Activated gamma-delta T cell treated with anti-CD3 and anti-CD28 coated beads, Interleukin-2, amount 50 U/mL, for 16 hours (primary cell): ENCODE data around the gene TFE3.

Experiments used
- DNase-seq: peaks from one replicate; pipeline ENCODE4 v3.0.0-alpha.2; 2020; ENCODE audit warnings: low read depth

Gene TFE3

DNA sequence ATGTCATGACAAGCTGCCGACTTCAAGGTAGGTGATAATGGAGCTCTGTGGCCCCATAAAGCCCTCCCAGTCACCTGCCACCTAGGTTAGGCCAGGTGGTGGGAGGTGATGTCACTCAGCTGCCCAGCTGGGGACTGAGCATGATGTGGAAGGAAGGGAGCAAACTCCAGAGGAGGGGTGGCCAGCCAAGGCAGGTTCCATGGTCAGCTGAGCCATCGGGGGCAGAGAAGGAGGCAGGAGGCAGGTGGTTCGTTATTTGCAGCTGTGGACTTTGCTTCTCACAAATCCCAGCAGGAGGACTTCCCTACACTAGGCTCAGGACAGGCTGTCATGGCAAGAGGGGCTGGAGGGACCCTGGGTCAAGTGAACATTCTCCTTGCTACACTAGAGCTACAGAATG is 17.8 kb upstream of the TFE3 start:
- DNase-seq, result no peak

DNA sequence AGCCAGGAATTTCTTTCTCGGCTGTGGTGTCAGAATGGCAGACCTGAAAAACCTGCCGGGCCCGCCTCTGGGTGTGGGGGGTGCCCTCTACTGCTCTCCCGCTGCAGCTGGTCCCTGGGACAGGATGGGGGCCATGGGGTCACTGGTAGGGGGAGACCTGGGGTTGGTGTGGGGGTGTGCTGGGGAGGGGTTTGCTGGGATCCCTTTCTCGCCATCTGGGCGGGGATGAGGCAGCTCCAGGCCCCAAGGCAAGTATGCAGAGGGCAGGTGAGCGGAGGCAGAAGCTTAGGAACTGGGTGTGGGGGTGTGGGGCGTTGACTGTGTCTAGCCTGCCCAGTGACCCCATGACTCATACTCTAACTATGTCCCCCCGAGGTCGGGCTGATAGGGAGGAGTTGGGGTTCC is 16.5 kb upstream of the TFE3 start:
- no peak for DNase-seq

DNA sequence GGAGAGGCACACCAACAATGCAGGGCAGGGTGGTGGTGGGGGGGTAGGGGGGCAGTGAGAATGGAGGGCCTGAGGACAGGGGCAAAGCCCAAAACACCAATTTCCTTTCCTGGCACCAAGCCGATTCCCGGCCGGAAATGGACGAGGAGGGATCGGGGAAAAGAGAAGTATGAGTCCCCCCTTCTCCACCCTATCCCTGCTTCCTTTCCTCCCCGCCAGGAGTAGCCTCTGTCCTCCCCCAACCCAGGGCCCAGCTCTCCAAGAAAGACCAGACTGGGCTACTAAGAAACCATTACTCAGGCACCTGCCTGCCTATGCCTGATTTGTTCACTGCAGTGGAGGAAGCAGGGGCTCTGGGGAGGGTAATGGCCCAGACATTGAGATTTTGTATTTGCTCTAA is 16.0 kb upstream of the TFE3 start:
- no peak for DNase-seq

DNA sequence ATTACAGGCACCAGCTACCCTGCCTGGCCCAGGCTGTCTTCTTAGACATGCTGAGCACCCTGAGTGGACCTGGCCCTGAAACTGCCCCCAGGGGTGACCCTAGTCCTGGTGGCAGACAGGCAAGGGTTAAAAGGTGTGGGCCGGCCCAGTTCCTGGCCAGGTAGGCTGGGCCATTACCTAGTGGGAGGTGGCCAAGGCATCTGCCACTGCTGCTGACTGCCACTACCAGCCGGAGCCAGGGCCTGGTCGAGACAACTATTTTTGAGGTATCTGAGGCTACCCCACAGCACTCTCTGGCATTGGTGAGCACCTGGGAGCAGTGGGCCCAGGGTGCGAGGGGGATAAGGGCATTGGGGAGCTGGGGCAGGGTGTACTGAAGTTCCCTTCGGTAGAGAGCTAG is 15.6 kb upstream of the TFE3 start, which contains the start of gene CCDC120:
Gene CCDC120 (plus strand): TSS at position 206 of the 400 bp plus-strand sequence. CDS start 3,043 bp downstream, outside the sequence.
- no peak for DNase-seq

DNA sequence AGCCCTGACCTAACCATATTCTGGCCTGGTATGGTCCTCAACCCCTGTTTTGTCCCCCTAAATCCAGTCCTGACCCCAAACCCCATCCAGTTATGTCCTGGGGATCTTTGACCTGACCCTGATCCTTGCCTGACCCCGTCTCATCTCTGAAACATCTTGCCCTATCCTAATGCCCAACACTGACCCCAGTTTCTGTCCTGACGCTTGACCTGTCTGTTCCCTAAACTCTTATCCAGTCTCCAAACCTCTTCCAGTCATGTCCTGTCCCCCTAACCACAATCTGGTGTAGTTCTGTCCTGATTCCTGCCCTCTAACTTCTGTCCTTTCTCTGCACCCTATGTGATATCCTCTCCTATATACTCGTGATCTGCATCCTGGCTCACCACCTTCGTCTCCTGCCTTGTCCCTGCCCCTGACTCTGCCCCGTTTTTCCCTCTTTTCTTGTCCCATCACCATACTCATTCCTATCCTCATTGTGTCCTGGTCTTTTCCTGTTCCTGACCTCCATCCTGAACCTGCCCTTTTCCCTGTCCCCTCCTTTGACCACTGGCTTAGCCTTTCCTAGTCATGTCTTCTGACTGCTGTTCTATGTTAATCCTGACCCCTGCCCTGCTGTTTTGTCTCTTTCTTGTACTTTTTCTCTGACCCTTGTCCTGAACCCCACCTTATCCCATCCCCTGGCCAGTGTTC is 11.1 kb upstream of the TFE3 start:
- no peak for DNase-seq

DNA sequence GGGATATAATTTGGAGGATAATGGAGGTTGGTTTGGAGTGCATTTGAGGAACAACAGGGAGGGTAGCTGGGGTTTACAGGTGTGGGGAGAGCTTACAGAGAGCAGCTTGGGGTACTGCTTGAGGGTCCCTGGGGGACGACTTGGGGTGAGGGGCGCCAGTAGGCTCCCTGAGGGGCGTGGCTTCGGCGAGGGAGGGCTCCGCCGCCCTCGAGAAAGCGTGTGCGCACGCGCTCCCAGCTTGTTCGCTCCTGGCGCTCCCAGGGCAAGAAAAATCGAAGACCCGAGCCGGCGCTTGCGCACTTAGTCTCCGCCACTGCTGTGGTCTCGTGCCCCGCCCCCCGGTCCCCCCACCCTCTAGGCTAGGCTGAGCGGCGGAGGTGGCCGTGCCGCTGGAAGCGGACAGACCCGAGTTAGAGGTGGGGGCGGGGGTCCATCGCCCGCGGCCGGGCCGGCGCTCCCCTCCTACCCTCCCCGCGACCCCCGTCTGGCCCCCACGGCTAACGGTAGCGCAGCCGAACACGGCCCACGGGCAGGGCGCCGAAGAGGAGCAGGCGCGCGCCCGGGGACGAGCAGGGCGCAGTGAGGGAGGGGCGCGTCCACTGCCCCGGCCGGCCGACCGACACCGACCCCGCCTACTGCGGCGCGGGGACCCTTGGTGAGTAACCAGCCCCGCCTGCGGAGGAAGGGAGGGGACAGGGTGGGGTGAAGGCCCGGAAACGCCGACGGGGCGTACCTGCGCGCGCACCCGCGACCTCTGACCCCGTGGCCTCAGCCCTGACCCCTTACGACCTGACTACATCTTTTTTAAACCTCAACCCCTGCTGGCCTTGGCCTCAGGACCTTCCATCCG is 10.3 kb upstream of the TFE3 start:
- peak; percentile 32 for DNase-seq

DNA sequence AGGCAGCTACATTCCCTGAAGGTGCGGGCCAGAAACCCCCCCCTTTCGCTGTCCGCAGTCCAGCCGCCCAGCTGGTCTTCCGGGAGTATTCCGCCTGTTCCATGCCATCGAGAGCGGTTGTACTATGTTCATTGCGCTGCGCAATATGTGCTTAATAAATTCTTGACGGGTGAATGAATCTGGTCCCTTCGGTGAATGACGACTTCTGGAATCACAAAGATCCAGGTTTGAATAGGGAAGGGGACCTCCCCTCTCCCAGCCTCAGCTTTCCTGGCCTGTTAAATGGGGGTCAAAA is 777 bp upstream of the TFE3 start:
- no peak for DNase-seq

DNA sequence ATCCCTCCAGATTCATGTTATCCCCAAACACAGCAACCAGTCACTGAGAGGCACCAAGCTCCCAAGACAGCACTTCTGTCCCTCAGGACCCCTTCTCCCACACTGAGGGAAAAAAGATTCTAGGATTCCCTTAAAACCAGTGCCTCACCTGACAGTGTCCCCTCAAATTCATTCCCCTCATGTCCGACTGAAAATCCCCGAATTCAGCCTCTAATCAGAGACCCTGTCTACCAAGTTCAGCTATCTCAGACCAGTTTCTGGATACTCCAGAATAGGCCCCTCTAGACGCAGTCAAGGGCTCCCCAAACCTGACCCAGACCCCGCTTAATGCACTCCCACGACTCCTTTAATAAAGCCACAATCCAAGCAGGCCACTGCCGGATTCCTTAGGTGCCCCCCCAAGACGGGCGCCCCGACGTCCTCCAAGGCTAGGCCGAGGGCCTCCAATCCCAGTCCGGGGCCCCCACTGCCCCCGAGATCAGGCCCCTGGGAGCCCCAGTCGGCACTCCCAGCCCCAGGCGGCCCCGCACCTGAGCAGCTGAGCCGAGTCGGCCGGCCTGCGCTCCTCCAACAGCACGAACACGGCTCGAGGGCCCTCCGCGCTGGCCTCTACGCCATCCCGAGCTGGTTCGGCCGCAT is 457 bp downstream of the TFE3 start:
- DNase-seq, result no peak

DNA sequence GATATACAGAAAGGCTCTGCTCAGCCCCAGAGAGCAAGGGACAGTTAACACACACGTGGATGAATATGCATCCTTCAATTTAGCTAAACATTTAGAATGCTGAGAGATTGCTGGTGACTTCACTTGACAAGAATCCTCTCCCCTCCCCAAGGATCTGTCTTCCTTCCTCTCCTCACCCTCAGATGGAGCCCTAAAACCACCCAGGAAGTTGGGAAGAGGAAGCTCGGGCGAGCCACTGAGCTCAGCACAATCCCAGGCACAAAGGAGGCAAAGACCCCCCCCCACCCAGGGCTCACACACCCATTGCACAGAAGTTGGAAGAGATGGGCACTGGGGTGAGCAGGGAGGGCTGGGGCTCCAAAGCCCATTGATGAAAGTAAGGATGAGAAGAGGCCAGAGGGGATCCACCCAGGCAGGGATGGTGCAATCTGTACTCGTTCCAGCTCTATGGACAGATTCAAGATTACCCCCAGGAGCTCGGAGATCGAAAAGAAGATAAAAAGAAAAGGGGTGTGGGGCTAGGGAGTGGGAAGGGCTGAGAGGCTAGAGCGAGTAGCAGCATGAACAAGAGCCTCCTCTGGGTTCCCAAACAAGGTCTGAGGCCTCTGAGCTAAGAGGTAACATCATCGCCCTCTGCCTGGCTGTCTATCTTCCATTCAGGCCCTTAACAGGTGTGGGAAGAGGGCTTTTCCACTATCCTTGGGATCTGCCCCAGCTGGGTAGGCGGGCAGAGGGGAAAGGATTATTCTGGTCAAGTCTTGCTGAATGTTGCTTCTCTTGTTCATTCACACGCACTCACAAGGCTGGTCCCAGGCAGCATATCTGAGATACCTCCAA is 1.2 kb downstream of the TFE3 start:
- no peak for DNase-seq

DNA sequence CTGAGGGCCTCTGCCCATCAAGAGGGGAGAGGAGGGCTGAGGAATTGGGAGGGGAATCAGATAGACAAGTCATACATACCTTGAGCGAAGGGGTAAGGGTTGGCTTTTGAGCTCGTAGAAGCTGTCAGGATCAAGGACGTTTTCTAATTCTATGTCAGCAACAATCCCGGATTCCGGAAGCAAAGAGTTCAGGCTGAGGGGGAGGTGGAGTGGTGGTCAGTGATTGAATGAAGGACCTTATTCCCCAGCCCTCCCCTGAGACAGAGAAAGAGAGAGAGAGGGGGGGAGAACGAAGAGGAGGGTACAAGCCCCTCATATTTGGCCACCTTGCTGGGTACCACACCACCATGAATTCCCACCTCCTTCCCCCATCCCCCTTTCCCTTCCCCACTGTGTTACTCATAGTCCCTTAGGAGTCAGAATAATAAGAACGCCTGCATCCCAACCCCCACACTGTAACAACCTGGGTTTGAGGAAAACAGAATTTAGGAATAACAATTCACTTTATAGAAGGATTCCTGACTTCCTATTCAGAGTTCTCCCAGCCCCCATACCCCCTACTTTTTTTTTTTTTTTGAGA is 2.7 kb downstream of the TFE3 start:
- no peak for DNase-seq

DNA sequence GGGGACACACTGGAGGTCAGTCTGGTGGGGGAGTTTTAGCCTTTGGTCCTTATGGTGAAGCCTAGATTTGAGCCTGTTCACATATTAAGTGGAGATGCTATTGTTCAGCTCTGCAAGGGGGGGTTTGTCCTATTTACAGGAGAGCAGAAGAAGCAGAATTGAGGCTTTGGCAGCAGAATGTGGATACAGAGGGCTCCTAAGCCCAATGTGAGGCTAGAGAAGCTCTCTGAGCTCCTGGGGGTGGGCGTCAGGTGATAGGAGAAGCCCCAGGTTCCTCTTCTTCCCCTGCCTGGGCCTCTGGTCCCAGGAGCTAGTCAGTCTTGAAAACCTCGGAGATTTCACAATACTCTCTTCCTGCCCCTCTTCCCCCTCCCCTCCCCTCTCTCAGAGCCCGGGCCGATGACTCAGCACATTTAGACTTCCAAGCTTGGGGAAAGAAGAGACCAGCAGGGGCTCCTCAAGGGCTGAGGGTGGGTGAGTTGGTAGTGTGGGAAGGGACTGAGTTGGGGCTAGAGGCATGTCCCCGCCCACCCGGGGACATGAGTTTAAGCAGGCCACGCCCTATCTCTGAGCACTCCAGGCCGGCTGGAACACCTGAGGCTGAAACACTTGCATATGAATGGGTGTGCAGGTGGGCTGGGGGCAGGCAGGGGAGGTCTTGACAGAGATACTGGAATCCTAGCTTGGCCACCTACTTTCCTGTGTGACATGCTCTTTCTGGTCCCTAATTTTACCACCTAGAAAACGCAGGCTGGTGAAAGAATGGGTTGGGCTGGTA is 3.4 kb downstream of the TFE3 start:
- DNase-seq, result no peak

DNA sequence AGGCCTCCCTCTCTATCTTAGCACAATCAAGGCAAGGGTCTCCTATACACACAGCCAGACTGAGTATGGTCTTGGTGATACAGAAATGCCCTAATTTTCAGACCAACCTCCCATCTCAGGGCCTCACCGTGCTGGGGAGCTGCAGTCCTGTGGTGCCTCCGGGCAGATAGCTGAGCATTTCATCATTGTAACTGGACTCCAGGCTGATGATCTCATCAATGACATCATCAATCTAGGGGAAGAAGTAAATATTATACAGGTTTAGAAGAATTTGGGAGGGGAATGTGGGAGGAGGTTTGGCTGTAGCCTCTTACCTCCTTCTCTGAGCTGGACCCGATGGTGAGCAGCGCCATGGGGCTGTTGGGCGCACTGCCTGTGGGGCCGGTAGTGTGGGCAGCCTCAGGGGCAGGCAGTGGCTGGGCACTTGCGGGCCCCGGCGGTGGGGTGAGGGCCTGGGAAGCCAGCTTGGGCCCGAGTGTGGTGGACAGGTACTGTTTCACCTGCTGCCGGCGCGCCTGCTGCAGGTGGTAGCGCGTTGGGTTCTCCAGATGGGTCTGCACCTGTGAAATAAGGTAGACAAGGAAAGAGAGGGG is 5.2 kb downstream of the TFE3 start:
- DNase-seq, result no peak

DNA sequence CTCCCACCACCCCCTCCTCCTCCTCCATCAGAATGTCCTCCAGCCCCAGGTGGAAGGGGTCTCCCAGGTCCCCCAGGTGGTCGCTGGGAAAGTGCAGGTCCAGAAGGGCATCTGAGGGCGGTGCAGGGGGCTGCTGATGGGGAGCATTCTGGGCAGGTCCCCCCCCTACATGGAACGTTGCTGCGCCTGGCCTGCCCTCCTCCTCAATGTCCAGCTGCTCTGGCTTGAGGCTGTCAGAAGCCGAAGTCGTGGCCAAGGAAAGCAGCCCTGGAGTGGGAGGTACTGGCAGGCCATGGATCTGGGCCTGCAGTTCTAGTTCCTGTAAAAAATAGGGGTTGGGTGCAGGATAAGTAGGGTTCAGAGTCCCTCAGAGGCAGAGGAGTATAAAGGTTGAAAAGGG is 12.9 kb downstream of the TFE3 start:
- no peak for DNase-seq

DNA sequence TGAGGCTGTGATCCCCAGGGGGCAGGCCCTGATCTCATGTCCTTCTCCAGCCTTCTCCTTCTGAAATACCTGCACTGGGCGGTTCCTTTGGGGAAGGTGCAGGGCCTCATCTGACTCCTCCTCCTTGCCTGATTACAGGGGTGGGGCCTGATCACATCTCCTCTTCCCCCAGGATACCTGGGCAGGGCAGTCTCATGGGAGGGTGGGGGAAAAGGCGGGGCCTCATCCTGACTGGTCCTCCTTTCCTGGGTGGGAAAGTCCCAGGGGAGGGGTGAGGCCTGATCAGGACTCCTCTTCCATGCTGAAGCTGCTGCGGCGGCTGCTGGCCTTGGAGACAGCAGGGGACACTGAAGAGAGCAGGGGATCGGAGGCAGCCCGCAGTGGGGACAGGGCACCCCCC is 13.3 kb downstream of the TFE3 start:
- no peak for DNase-seq

DNA sequence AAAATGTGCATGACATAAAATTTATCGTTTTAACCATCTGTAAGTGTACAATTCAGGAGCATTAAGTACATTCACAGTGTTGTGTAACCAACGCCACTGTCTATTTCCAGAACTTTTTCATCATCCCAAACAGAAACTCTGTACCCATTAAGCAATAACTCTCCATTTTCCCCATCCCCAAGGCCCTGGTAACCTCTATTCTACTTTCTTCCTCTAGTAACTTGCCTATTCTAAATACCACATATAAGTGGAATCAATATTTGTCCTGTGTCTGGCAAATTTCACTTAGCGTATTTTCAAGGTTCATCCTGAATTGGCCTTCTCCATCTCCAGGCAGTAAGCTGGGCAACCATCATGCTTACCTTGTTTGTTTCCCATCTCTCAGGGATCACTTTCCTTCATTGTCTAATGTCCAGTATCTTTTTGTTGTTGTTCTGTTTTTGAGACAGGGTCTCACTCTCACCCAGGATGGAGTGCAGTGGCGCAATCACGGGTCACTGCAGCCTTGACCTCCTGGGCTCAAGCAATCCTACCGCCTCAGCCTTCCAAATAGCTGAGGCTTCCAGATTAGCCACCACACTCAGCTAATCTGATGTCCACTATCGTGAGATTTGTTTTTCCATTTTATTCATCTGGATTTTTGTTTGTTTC is 23.4 kb downstream of the TFE3 start:
- DNase-seq, result no peak

DNA sequence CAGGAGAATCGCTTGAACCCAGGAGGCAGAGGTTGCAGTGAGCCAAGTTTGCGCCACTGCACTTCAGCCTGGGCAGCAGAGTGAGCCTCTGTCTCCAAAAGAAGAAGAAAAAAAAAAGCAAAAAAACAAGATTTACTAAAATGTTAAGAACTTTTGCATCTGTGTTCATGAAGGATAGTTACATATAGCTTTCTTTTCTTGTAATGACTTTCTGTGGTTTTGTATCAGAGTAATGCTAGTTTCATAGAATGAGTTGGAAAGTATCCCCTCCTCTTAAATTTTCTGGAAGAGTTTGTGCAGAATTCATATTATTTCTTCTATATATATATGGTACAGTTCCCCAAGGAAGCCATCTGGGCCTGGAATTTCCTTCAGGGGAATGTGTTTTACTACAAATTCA is 24.1 kb downstream of the TFE3 start:
- DNase-seq, result no peak

DNA sequence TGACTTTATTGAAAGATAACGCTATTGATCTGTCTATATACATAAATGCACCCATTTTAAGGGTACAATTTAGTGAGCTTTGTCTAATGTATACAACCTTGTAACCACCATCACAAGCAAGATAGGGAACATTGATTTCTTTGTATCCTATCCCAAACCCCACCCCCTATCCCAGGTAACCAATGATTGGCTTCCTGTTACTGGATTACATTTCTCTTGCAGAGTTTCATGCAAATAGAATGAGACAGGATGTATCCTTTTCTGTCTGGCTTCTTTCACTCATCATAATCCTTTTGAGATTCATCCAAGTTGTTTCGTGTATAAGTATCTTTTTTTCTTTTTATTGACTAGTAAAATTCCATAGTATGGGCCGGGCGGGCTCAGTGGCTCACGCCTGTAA is 39.5 kb downstream of the TFE3 start:
- DNase-seq, result no peak

DNA sequence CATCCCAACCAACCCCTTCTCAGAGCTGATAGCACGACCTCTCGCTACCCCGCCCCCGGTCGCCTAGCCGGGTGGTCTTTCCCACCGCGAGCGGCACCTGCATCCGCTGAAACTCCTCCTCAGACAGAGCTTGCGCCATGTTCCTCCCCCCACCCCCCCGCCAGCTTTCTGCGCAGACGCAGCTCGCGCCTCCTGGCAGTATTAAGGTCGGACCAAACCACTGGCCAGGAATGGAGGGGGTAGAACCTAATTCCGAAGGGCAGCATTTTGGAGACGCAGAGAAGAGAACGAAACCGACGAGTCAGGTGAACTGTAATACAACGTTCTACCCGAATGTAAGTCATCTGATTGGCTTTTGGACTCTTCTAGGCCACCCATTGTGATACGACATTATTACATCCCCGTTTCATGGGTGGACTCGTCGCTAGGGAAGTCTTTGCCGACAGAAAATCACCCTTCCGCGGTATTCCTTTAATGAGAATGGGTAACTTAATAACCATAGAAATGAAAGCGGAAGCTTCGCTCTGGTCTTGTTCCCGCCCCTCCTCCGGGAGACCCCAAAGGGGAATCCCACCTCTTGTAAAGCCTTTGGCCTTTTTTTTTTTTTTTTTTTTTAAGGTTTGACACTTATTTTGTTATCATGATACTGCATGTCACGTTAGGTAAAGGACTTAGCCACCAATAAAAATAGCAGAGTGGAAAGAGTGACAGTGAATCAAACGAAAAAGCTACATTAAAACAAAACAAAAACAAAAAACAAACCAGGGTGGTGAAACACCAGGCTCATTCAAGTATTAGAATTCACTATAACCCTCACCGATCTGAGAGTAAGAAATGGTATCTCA is 40.8 kb downstream of the TFE3 start, which contains the start of gene GRIPAP1:
Gene GRIPAP1 (minus strand): TSS at position 174 of the 845 bp plus-strand sequence. CDS start 35 bp downstream, at position 139.
- peak; percentile 63 for DNase-seq

DNA sequence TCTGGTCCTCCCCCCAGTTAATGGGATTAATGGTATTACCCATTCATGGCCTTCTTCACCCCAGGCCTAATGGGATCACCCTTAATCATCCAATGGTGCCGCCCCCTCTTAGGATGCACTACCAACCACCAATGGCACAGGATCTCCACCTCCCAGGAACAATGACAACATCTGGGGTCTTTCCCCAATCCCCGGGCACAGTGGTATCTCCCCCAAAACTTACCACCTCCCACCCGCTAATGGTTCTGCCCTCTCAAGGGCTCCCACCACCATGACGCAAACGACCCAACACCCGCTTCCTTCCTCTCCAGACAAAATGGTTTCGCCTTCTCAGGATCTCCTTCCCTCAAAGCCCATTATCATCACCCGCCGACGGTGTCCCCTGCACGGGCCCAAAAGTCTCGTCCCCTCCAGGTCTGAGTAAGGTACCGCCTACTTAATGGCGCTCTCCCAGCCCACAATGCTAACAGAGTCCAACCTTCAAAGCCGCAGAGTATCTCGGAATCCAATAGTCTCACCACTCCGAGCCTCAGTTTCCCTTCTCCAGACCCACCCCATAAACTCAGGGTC is 41.6 kb downstream of the TFE3 start:
- peak; percentile 21 for DNase-seq
